Keratinocyte (primary cell): Measurements from ENCODE around the gene CEP170B.

Experiments used
- EZH2 ChIP-seq: IDR thresholded peaks from one replicate; pipeline ENCODE4 v1.6.1; 2012; ENCODE audit warnings: inconsistent platforms, mild to moderate bottlenecking, low read length, moderate library complexity
- TF ChIP-seq, protein P1 (sequence below), 3 experiments: IDR thresholded peaks in 1 of 3; conservative IDR thresholded peaks in 1 of 3; optimal IDR thresholded peaks in 1 of 3; 2 replicates in 2 of 3; 3 replicates in 1 of 3; pipeline versions ENCODE3 to v1.5.1; 2011; ENCODE audit warnings: low read length in 3 of 3, mild to moderate bottlenecking in 3 of 3, moderate library complexity in 2 of 3, control low read depth in 1 of 3, inconsistent platforms in 1 of 3; ENCODE audit not compliant: insufficient read depth in 2 of 3; ENCODE audit errors: extremely low read depth in 1 of 3

DNA sequence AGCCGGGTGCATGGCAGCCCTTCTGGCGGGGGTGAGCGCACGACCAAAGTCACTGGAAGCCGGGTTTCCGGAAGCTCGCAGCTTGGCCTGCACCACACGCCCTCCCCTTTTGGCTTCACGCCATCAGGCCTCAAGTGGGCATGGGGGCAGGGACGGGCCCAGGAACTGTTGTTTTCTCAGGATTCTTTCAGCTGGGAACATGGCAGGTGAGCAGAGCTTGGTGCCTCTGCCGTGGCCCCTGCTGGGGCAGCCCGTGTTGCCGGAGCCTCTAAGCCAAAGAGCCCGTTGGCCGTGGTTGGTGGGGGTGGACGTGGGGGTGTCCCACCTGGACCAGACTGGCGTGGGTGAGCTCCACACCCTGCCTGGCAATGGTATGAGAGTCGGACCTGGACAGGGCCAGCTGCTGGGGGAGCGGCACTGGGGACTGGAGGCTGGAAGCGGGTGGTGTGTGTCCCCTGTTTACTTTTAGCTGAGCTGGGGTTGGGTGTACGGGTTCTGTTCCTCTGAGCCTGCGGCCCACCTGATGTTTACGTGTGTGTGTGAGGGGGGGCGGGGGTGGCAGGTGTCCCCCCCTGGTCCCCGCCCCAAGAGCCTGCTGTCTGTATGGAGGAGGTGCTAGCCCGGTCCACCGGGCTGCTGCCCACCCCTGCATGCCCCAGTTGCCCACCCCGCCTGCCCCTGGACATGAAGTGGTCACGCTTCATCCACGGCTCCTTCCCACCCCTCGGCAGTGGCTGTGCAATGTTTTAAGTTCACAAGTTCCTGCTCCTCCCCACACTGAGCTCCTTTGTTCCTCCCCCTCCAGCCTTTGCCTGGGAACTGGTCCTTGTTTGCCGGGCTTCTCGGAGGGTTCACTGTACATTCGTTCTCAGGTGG lies 31.0 kb downstream of the CEP170B start:
- TF ChIP-seq, protein P1, sequence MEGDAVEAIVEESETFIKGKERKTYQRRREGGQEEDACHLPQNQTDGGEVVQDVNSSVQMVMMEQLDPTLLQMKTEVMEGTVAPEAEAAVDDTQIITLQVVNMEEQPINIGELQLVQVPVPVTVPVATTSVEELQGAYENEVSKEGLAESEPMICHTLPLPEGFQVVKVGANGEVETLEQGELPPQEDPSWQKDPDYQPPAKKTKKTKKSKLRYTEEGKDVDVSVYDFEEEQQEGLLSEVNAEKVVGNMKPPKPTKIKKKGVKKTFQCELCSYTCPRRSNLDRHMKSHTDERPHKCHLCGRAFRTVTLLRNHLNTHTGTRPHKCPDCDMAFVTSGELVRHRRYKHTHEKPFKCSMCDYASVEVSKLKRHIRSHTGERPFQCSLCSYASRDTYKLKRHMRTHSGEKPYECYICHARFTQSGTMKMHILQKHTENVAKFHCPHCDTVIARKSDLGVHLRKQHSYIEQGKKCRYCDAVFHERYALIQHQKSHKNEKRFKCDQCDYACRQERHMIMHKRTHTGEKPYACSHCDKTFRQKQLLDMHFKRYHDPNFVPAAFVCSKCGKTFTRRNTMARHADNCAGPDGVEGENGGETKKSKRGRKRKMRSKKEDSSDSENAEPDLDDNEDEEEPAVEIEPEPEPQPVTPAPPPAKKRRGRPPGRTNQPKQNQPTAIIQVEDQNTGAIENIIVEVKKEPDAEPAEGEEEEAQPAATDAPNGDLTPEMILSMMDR (optimal IDR thresholded peaks at IDR 0.05 in 1 of 3, IDR thresholded peaks at IDR 0.05 in 1 of 3, conservative IDR thresholded peaks at IDR 0.05 in 1 of 3; ENCODE audit: extremely low read depth in 1 of 3, insufficient read depth in 2 of 3, low read length in 3 of 3), result no peak
- no peak for TF ChIP-seq EZH2
